Liver (tissue), 9 donors: ENCODE data around the gene GLE1. TPM values are rescaled to one million over a fixed set of nuclear protein-coding genes. Genes with fewer than 3 reads are reported as not detected.

Experiments used
- DNase-seq: peaks from one replicate; pipeline ENCODE4 v3.0.0-alpha.2; 2017; ENCODE audit warnings: low spot score
- H3K27ac ChIP-seq, 2 donors: one replicate each; pipeline ENCODE4 v1.7.0; 2013; ENCODE audit warnings: inconsistent platforms in 2 of 2, low read length in 2 of 2, control low read depth in 1 of 2, low read depth in 1 of 2, mild to moderate bottlenecking in 1 of 2
- H3K27me3 ChIP-seq, 4 donors: one replicate each; pipeline versions ENCODE4 v1.6.1 to v1.7.0; 2013; ENCODE audit warnings: low read length in 3 of 4, inconsistent platforms in 1 of 4, mild to moderate bottlenecking in 1 of 4, moderate library complexity in 1 of 4; ENCODE audit not compliant: control insufficient read depth in 4 of 4, insufficient read depth in 4 of 4
- H3K36me3 ChIP-seq, 4 donors: one replicate each; pipeline versions ENCODE4 v1.6.1 to v1.7.0; 2013; ENCODE audit warnings: low read length in 3 of 4, mild to moderate bottlenecking in 3 of 4, low read depth in 1 of 4, moderate library complexity in 1 of 4; ENCODE audit not compliant: control insufficient read depth in 4 of 4, insufficient read depth in 3 of 4
- H3K4me1 ChIP-seq, 4 donors: one replicate each; pipeline versions ENCODE4 v1.6.1 to v1.7.0; 2013; ENCODE audit warnings: low read length in 3 of 4, mild to moderate bottlenecking in 3 of 4, moderate library complexity in 1 of 4; ENCODE audit not compliant: control insufficient read depth in 4 of 4, insufficient read depth in 4 of 4
- H3K4me3 ChIP-seq, 3 donors: one replicate each; pipeline versions ENCODE4 v1.6.1 to v1.7.0; 2013; ENCODE audit warnings: low read length in 3 of 3, control low read depth in 1 of 3, low read depth in 1 of 3, mild to moderate bottlenecking in 1 of 3
- H3K9ac ChIP-seq, 2 donors: one replicate each; pipeline ENCODE4 v1.7.0; 2013; ENCODE audit warnings: low read length in 2 of 2, mild to moderate bottlenecking in 2 of 2, moderate library complexity in 2 of 2, control low read depth in 1 of 2, low read depth in 1 of 2
- H3K9me3 ChIP-seq, 4 donors: one replicate each; pipeline versions ENCODE4 v1.6.1 to v1.7.0; 2013; ENCODE audit warnings: low read length in 3 of 4; ENCODE audit not compliant: control insufficient read depth in 4 of 4
- FOXA1 ChIP-seq: IDR thresholded peaks from 2 replicates; pipeline ENCODE4 v1.6.1; 2016; ENCODE audit warnings: antibody characterized with exemption
- FOXA2 ChIP-seq: IDR thresholded peaks from 2 replicates; pipeline ENCODE4 v1.6.1; 2016; ENCODE audit warnings: antibody characterized with exemption
- GABPA ChIP-seq, 2 donors: IDR thresholded peaks in 1 of 2; conservative IDR thresholded peaks in 1 of 2; 2 replicates each; pipeline ENCODE4 v1.6.1; 2016; ENCODE audit warnings: antibody characterized with exemption in 2 of 2, mild to moderate bottlenecking in 1 of 2, moderate library complexity in 1 of 2
- HNF4A ChIP-seq, 2 donors: conservative IDR thresholded peaks; 2 replicates each; pipeline ENCODE4 v1.6.1; 2016; ENCODE audit warnings: antibody characterized with exemption in 2 of 2, mild to moderate bottlenecking in 2 of 2
- HNF4G ChIP-seq: IDR thresholded peaks from 2 replicates; pipeline ENCODE4 v1.6.1; 2016; ENCODE audit warnings: antibody characterized with exemption
- JUND ChIP-seq, 2 donors: IDR thresholded peaks; 2 replicates each; pipeline ENCODE4 v1.6.1; 2016; ENCODE audit warnings: antibody characterized with exemption in 2 of 2
- MAX ChIP-seq: IDR thresholded peaks from 2 replicates; pipeline ENCODE4 v1.6.1; 2016; ENCODE audit warnings: antibody characterized with exemption
- NR2F2 ChIP-seq: IDR thresholded peaks from 2 replicates; pipeline ENCODE4 v1.6.1; 2016; ENCODE audit warnings: antibody characterized with exemption
- RAD21 ChIP-seq, 2 donors: IDR thresholded peaks; 2 replicates each; pipeline ENCODE4 v1.6.1; 2016; ENCODE audit warnings: antibody characterized with exemption in 2 of 2, mild to moderate bottlenecking in 2 of 2
- RXRA ChIP-seq, 2 donors: IDR thresholded peaks; 2 replicates each; pipeline ENCODE4 v1.6.1; 2017 to 2018; ENCODE audit warnings: antibody characterized with exemption in 2 of 2, mild to moderate bottlenecking in 1 of 2
- SP1 ChIP-seq: IDR thresholded peaks from 2 replicates; pipeline ENCODE4 v1.6.1; 2018; ENCODE audit warnings: antibody characterized with exemption, mild to moderate bottlenecking
- TAF1 ChIP-seq: conservative IDR thresholded peaks from 2 replicates; pipeline ENCODE4 v1.6.1; 2016; ENCODE audit warnings: antibody characterized with exemption, mild to moderate bottlenecking
- YY1 ChIP-seq: IDR thresholded peaks from 2 replicates; pipeline ENCODE4 v1.6.1; 2016; ENCODE audit warnings: antibody characterized with exemption, mild to moderate bottlenecking
- WGBS: extraction: QIAGEN DNeasy Blood & Tissue Kit; methylation state at CpG from one replicate; pipeline ENCODE4 v1.1.7; 2013; 5-methylcytosine and 5-hydroxymethylcytosine counted together
- polyA plus RNA-seq, 2 donors: library from polyadenylated mRNA; stranded (reverse) in 1 of 2; unstranded in 1 of 2; fragments of 200-250 nt in 1 of 2; fragments of >200 nt in 1 of 2; fragmentation: Nextera tagmentation in 1 of 2; extraction: Ambion mirVana in 1 of 2; gene quantifications; one replicate each; pipeline versions ENCODE4 v1.2.1 to v1.2.3, GENCODE V29; 2013 to 2015
- total RNA-seq, 2 donors: library from RNA; depleted of rRNA; stranded (reverse); fragments of >200 nt; gene quantifications; one replicate each; pipeline ENCODE4 v1.2.3, GENCODE V29; 2014
- TF ChIP-seq, protein P1 (sequence below): IDR thresholded peaks from 2 replicates; pipeline ENCODE4 v1.6.1; 2016; ENCODE audit warnings: antibody characterized with exemption
- TF ChIP-seq, protein P2 (sequence below): fragments of 150-350 bp; IDR thresholded peaks from 2 replicates; pipeline ENCODE4 v1.5.1; 2017; ENCODE audit warnings: improper control_type of control experiment, low read depth, low read length; ENCODE audit not compliant: missing input control
- TF ChIP-seq, protein P3 (sequence below): IDR thresholded peaks from 2 replicates; pipeline ENCODE4 v1.6.1; 2016; ENCODE audit warnings: antibody characterized with exemption
- donor health status: healthy.
- donor health status: healthy.
- donor health status: healthy.
- donor health status: healthy.
- donor health status: healthy.

Gene GLE1
- total and polyA plus RNA-seq, 4 donors: 5.3 to 19.5 (median 12.8) TPM

- Histone ChIP-seq H3K9ac (no peak overlapping the region), H3K4me1 (no peaks in the 10 kb centered on the region), H3K9me3 (no peaks in the 10 kb centered on the region), H3K27me3 (no peaks in the 10 kb centered on the region), H3K27ac (no peak overlapping the region), H3K4me3 (no peak overlapping the region), H3K36me3 (peaks cover 10 to 59% (median 35%) of the 10 kb centered on the region in 4 donors)
- WGBS: 74% methylated on average over 4 of the region's 4 CpGs
- no peak for DNase-seq
- TF ChIP-seq FOXA2 (no peak), FOXA1 (no peak), TAF1 (no peak), YY1 (no peak), NR2F2 (no peak), JUND (IDR thresholded peaks at IDR 0.05) (no peak), HNF4G (no peak), MAX (no peak), SP1 (no peak), RXRA (IDR thresholded peaks at IDR 0.05) (no peak), RAD21 (IDR thresholded peaks at IDR 0.05) (no peak), GABPA (IDR thresholded peaks at IDR 0.05 in 1 of 2, conservative IDR thresholded peaks at IDR 0.05 in 1 of 2) (no peak), HNF4A (conservative IDR thresholded peaks at IDR 0.05) (no peak)
- TF ChIP-seq, protein P1, sequence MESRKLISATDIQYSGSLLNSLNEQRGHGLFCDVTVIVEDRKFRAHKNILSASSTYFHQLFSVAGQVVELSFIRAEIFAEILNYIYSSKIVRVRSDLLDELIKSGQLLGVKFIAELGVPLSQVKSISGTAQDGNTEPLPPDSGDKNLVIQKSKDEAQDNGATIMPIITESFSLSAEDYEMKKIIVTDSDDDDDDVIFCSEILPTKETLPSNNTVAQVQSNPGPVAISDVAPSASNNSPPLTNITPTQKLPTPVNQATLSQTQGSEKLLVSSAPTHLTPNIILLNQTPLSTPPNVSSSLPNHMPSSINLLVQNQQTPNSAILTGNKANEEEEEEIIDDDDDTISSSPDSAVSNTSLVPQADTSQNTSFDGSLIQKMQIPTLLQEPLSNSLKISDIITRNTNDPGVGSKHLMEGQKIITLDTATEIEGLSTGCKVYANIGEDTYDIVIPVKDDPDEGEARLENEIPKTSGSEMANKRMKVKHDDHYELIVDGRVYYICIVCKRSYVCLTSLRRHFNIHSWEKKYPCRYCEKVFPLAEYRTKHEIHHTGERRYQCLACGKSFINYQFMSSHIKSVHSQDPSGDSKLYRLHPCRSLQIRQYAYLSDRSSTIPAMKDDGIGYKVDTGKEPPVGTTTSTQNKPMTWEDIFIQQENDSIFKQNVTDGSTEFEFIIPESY: no peak
- TF ChIP-seq, protein P2, sequence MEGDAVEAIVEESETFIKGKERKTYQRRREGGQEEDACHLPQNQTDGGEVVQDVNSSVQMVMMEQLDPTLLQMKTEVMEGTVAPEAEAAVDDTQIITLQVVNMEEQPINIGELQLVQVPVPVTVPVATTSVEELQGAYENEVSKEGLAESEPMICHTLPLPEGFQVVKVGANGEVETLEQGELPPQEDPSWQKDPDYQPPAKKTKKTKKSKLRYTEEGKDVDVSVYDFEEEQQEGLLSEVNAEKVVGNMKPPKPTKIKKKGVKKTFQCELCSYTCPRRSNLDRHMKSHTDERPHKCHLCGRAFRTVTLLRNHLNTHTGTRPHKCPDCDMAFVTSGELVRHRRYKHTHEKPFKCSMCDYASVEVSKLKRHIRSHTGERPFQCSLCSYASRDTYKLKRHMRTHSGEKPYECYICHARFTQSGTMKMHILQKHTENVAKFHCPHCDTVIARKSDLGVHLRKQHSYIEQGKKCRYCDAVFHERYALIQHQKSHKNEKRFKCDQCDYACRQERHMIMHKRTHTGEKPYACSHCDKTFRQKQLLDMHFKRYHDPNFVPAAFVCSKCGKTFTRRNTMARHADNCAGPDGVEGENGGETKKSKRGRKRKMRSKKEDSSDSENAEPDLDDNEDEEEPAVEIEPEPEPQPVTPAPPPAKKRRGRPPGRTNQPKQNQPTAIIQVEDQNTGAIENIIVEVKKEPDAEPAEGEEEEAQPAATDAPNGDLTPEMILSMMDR: no peak
- TF ChIP-seq, protein P3, sequence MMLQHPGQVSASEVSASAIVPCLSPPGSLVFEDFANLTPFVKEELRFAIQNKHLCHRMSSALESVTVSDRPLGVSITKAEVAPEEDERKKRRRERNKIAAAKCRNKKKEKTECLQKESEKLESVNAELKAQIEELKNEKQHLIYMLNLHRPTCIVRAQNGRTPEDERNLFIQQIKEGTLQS: no peak
Measured at GRCh38 chr9:128529191-128529590, 24.7 kb downstream of the GLE1 start.

- H3K4me1 ChIP-seq: no peaks in the 10 kb centered on the region
- no peak for TF ChIP-seq JUND (IDR thresholded peaks at IDR 0.05)
- no peak for TF ChIP-seq SP1
- no peak for TF ChIP-seq YY1
- TF ChIP-seq, protein P2: no peak
- TF ChIP-seq, protein P1: no peak
- H3K4me3 ChIP-seq: no peak overlapping the region
- peaks cover 4 to 58% (median 31%) of the 10 kb centered on the region in 4 donors for H3K36me3 ChIP-seq
- no peak overlapping the region for H3K27ac ChIP-seq
- H3K9me3 ChIP-seq: no peaks in the 10 kb centered on the region
- H3K27me3 ChIP-seq: no peaks in the 10 kb centered on the region
- WGBS: 98% methylated on average over 4 of the region's 4 CpGs
- DNase-seq: no peak
- H3K9ac ChIP-seq: no peak overlapping the region
Measured at GRCh38 chr9:128532581-128532980, 28.1 kb downstream of the GLE1 start.
